Transverse colon (tissue), 4 donors: Measurements from ENCODE around the gene GNAL. TPM values are rescaled to one million over a fixed set of nuclear protein-coding genes. Genes with fewer than 3 reads are reported as not detected.

Experiments used
- DNase-seq: peaks from one replicate; pipeline ENCODE4 v3.0.0-alpha.2; 2019
- H3K27ac ChIP-seq, 4 donors: fragments of 200-600 bp; sonication (generic); 2 replicates each; pipeline ENCODE4 v1.5.1; 2016 to 2018; ENCODE audit warnings: inconsistent platforms in 4 of 4
- H3K27me3 ChIP-seq: fragments of 200-600 bp; sonication (generic); 2 replicates; pipeline ENCODE4 v1.5.1; 2017; ENCODE audit warnings: inconsistent platforms
- H3K36me3 ChIP-seq, 4 donors: fragments of 200-600 bp; sonication (generic); 2 replicates each; pipeline ENCODE4 v1.5.1; 2017 to 2019; ENCODE audit warnings: inconsistent platforms in 4 of 4
- H3K4me1 ChIP-seq, 4 donors: fragments of 200-600 bp; sonication (generic); 2 replicates each; pipeline ENCODE4 v1.5.1; 2017 to 2020; ENCODE audit warnings: inconsistent platforms in 4 of 4
- H3K4me3 ChIP-seq, 4 donors: fragments of 200-600 bp; sonication (generic); 1 replicate in 1 of 4; 2 replicates in 3 of 4; pipeline versions ENCODE4 v1.5.1 to v1.6.1; 2017 to 2019; ENCODE audit warnings: inconsistent platforms in 4 of 4
- H3K9me3 ChIP-seq, 2 donors: fragments of 200-600 bp; sonication (generic); 2 replicates each; pipeline ENCODE4 v1.5.1; 2017 to 2019; ENCODE audit warnings: inconsistent platforms in 2 of 2
- CTCF ChIP-seq, 5 experiments: fragments of 200-600 bp in 3 of 5; fragments of 450-650 bp in 2 of 5; sonication (generic) in 3 of 5; IDR thresholded peaks; 1 replicate in 2 of 5; 2 replicates in 3 of 5; pipeline ENCODE4 v1.5.1; 2016 to 2017; ENCODE audit warnings: antibody characterized with exemption in 5 of 5, inconsistent platforms in 3 of 5, mild to moderate bottlenecking in 2 of 5, moderate library complexity in 1 of 5
- EP300 ChIP-seq: sonication (generic); formaldehyde crosslinking; IDR thresholded peaks from one replicate; pipeline ENCODE4 v1.6.1; 2017; ENCODE audit warnings: antibody characterized with exemption, low read depth
- POLR2A ChIP-seq: fragments of 450-650 bp; IDR thresholded peaks from one replicate; pipeline ENCODE4 v1.6.1; 2016; ENCODE audit warnings: antibody characterized with exemption, mild to moderate bottlenecking, moderate library complexity
- POLR2AphosphoS5 ChIP-seq, 3 donors: sonication (generic); formaldehyde crosslinking; IDR thresholded peaks; one replicate each; pipeline ENCODE4 v1.6.1; 2016; ENCODE audit warnings: antibody characterized with exemption in 3 of 3
- WGBS, 2 donors: methylation state at CpG; one replicate each; pipeline ENCODE4 v1.1.5; 2018; ENCODE audit warnings: low coverage in 1 of 2; 5-methylcytosine and 5-hydroxymethylcytosine counted together
- in situ Hi-C, 4 donors: fragments of 200-750 bp; cut with MboI; loops; one replicate each; pipeline versions ENCODE4 v1.15.0 to v1.15.1; 2017; ENCODE audit warnings: low sequenced_read_pairs in 3 of 4, low pct_ligation_motif_present in 1 of 4, low pct_unique_long_range_greater_than_20kb in 1 of 4
- intact Hi-C: fragments of 100-400 bp; cut with DNase I; formaldehyde crosslinking; loops from one replicate; pipeline ENCODE4 v1.15.1; 2023; ENCODE audit warnings: low total_unique reads
- total RNA-seq, 4 donors: library from RNA; depleted of rRNA; stranded (reverse); fragments of >200 nt; gene quantifications; one replicate each; pipeline ENCODE4 v1.1.0, GENCODE V29; 2016

Gene GNAL
- total RNA-seq, 4 donors from 2014 or later = 2.9 to 7.4 (median 7.2) TPM

- in situ Hi-C loops = no loop called here
- Histone ChIP-seq H3K27ac (no peak overlapping the region), H3K4me1 (no peaks in the 10 kb centered on the region), H3K4me3 (no peak overlapping the region), H3K36me3 (no peaks in the 10 kb centered on the region), H3K27me3 (no peaks in the 10 kb centered on the region), H3K9me3 (no peaks in the 10 kb centered on the region)
- whole genome bisulfite sequencing, 2 donors = 62 to 91% methylated on average over 2 to 38 of the region's 40 CpGs
- intact Hi-C loops = no loop called here
- no peak for DNase-seq
- no peak for TF ChIP-seq POLR2A
- TF ChIP-seq EP300 = no peak
- TF ChIP-seq CTCF (IDR thresholded peaks at IDR 0.05) = no peak
These were observed 132.7 kb downstream of the GNAL start for GRCh38 chr18:11821643-11822237.

- H3K27ac ChIP-seq = no peak overlapping the region
- no peaks in the 10 kb centered on the region for H3K4me1 ChIP-seq
- no peak for DNase-seq
- no peaks in the 10 kb centered on the region for H3K36me3 ChIP-seq
- H3K27me3 ChIP-seq = no peaks in the 10 kb centered on the region
- WGBS, 2 donors = 68 to 78% methylated on average over 4 to 5 of the region's 5 CpGs
- in situ Hi-C loops = no loop called here
- TF ChIP-seq EP300 (no peak), CTCF (IDR thresholded peaks at IDR 0.05) (no peak), POLR2A (no peak), POLR2AphosphoS5 (IDR thresholded peaks at IDR 0.05) (no peak)
- intact Hi-C loops = no loop called here
- H3K9me3 ChIP-seq = no peaks in the 10 kb centered on the region
- H3K4me3 ChIP-seq = no peak overlapping the region
These were observed 134.5 kb downstream of the GNAL start for GRCh38 chr18:11823545-11823944.

- in situ Hi-C loops = no loop called here
- intact Hi-C loops = no loop called here
These were observed 137.8 kb downstream of the GNAL start for GRCh38 chr18:11826836-11827235.

GRCh38 chr18:11828786-11829432 lies 139.8 kb downstream of the GNAL start:
- in situ Hi-C loops = no loop called here
- TF ChIP-seq POLR2AphosphoS5 (IDR thresholded peaks at IDR 0.05) (no peak), EP300 (no peak), CTCF (IDR thresholded peaks at IDR 0.05) (no peak), POLR2A (no peak)

More at GRCh38 chr18:11826836-11827235, 137.8 kb downstream of the GNAL start:
- H3K9me3 ChIP-seq = no peaks in the 10 kb centered on the region
- no peak overlapping the region for H3K4me3 ChIP-seq
- H3K4me1 ChIP-seq = no peaks in the 10 kb centered on the region
- H3K27me3 ChIP-seq = no peaks in the 10 kb centered on the region
- H3K27ac ChIP-seq = no peak overlapping the region
- no peaks in the 10 kb centered on the region for H3K36me3 ChIP-seq
- TF ChIP-seq CTCF (IDR thresholded peaks at IDR 0.05) (no peak), EP300 (no peak), POLR2AphosphoS5 (IDR thresholded peaks at IDR 0.05) (no peak), POLR2A (no peak)
- 89 to 95% methylated on average over 6 to 12 of the region's 12 CpGs for WGBS, 2 donors
- DNase-seq = no peak

More at GRCh38 chr18:11828786-11829432, 139.8 kb downstream of the GNAL start:
- Histone ChIP-seq H3K36me3 (no peaks in the 10 kb centered on the region), H3K27ac (no peak overlapping the region), H3K27me3 (no peaks in the 10 kb centered on the region), H3K4me1 (no peaks in the 10 kb centered on the region), H3K4me3 (no peak overlapping the region), H3K9me3 (no peaks in the 10 kb centered on the region)
- DNase-seq = no peak
- WGBS, 2 donors = 78 to 82% methylated on average over 5 to 6 of the region's 6 CpGs
- intact Hi-C loops = no loop called here
